ENCODE data around the gene NYNRIN. TPM values are rescaled to one million over a fixed set of nuclear protein-coding genes. Genes with fewer than 3 reads are reported as not detected.

Gene NYNRIN
- total and polyA plus RNA-seq, 2 donors (not counting 3 experiments of a cell fraction or from before 2014, with no cell fraction given): 37.2 to 42.8 TPM

DNA sequence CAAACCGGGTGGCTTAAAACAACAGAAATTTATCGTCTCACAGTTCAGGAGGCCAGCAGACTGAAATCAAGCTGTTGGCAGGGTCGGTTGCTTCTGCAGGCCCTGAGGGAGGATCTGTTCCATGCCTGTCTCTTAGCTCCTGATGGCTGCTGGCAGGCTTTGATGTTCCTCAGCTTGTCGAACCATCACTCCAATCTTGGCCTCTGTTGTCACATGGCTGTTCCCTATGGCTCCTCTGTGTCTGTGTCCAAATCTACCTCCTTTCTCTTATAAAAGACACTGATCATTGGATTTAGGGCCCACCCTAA is 16.8 kb upstream of the NYNRIN start:
- TF ChIP-seq JUN (IDR thresholded peaks at IDR 0.05; ENCODE audit: borderline replicate concordance, insufficient read depth, insufficient read length, low read depth) (no peak), EZH2 (IDR thresholded peaks at IDR 0.05; ENCODE audit: borderline replicate concordance, low read depth, low read length, severe bottlenecking) (no peak), GATA2 (IDR thresholded peaks at IDR 0.05; ENCODE audit: insufficient read depth, insufficient read length, low read depth, low read length) (no peak), MYC (IDR thresholded peaks at IDR 0.05; ENCODE audit: low read depth, low read length) (no peak), POLR2A (IDR thresholded peaks at IDR 0.05; ENCODE audit: low read depth, low read length) (no peak), FOS (IDR thresholded peaks at IDR 0.05; ENCODE audit: borderline replicate concordance, insufficient read depth, low read length) (no peak), POLR2AphosphoS5 (IDR thresholded peaks at IDR 0.05; ENCODE audit: insufficient read depth, low read depth, low read length) (no peak)
- TF ChIP-seq, protein P1, sequence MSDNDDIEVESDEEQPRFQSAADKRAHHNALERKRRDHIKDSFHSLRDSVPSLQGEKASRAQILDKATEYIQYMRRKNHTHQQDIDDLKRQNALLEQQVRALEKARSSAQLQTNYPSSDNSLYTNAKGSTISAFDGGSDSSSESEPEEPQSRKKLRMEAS (IDR thresholded peaks at IDR 0.05; ENCODE audit: insufficient read depth, insufficient read length): no peak
- TF ChIP-seq, protein P2, sequence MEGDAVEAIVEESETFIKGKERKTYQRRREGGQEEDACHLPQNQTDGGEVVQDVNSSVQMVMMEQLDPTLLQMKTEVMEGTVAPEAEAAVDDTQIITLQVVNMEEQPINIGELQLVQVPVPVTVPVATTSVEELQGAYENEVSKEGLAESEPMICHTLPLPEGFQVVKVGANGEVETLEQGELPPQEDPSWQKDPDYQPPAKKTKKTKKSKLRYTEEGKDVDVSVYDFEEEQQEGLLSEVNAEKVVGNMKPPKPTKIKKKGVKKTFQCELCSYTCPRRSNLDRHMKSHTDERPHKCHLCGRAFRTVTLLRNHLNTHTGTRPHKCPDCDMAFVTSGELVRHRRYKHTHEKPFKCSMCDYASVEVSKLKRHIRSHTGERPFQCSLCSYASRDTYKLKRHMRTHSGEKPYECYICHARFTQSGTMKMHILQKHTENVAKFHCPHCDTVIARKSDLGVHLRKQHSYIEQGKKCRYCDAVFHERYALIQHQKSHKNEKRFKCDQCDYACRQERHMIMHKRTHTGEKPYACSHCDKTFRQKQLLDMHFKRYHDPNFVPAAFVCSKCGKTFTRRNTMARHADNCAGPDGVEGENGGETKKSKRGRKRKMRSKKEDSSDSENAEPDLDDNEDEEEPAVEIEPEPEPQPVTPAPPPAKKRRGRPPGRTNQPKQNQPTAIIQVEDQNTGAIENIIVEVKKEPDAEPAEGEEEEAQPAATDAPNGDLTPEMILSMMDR (IDR thresholded peaks at IDR 0.05; ENCODE audit: extremely low read depth in 1 of 2, insufficient read depth in 1 of 2, low read depth in 1 of 2, low read length in 2 of 2): no peak
- Histone ChIP-seq H3K9ac (replicated peaks; ENCODE audit: extremely low read depth, insufficient read depth, low read length) (no peak overlapping the region), H3K27me3 (ENCODE audit: control insufficient read depth in 2 of 2, insufficient read depth in 2 of 2, low read length in 2 of 2) (peaks cover 1 to 8% of the 10 kb centered on the region in 2 experiments), H3K36me3 (ENCODE audit: control insufficient read depth in 2 of 2, extremely low read depth in 1 of 2, insufficient read depth in 2 of 2, low read length in 2 of 2) (peaks cover under 1 to 13% of the 10 kb centered on the region in 2 experiments), H3K4me2 (ENCODE audit: insufficient read depth, low read length) (no peak overlapping the region), H3K9me1 (replicated peaks; ENCODE audit: control insufficient read depth, extremely low read depth, insufficient read depth, low read length) (no peaks in the 10 kb centered on the region), H3K79me2 (ENCODE audit: control insufficient read depth, insufficient read depth, low read length) (no peaks in the 10 kb centered on the region), H3K27ac (ENCODE audit: insufficient read depth, low read depth, low read length) (no peak overlapping the region), H3K9me3 (replicated peaks; ENCODE audit: control insufficient read depth, insufficient read depth, low read length) (no peaks in the 10 kb centered on the region), H4K20me1 (replicated peaks; ENCODE audit: control insufficient read depth, extremely low read depth, insufficient read depth, low read length) (no peaks in the 10 kb centered on the region), H2AFZ (ENCODE audit: low read depth, low read length) (no peak overlapping the region), H3K4me1 (ENCODE audit: control insufficient read depth, extremely low read depth, insufficient read depth, low read length) (no peaks in the 10 kb centered on the region), H3K4me3 (replicated peaks in 1 of 3; ENCODE audit: insufficient read depth in 1 of 3, low read depth in 1 of 3, low read length in 3 of 3) (no peak overlapping the region)
- POLR2A ChIA-PET: no interaction called here
- CTCF ChIA-PET: interaction anchor here (0.9 to 2.4 kb wide), 3 partner anchors 16 to 49 kb away, joined by 4 to 12 read pairs (median 8); no protein-coding TSS in a partner anchor
- DNase-seq (ENCODE audit: low read depth, low spot score) (no peak), FAIRE-seq (no peak)
- intact Hi-C loops (cut with micrococcal nuclease): no loop called here
- BruUV-seq (replicated peaks): no TSS peak
- dilution Hi-C loops (cut with MboI; ENCODE audit: extremely low pct_ligation_motif_present, low sequenced_read_pairs): no loop called here

All from endothelial cell of umbilical vein (primary cell).